ENCODE measurements around the gene PLEKHM1. TPM values are rescaled to one million over a fixed set of nuclear protein-coding genes. Genes with fewer than 3 reads are reported as not detected.
"Not testable (repeated sequence)": the region's sequence is repeated elsewhere in the genome, so short reads cannot be mapped to it uniquely, and the experiment has no call there.

The PLEKHM1 gene
- polyA plus RNA-seq, 2 donors = 43.9 to 80.4 TPM

GRCh38 chr17:45494556-45494955 lies 4.0 kb upstream of the PLEKHM1 start:
- not testable (repeated sequence) for H3K9me3 ChIP-seq (ENCODE audit: control insufficient read depth in 2 of 2, insufficient read depth in 1 of 2, low read depth in 1 of 2, low read length in 1 of 2); H3K4me1 ChIP-seq (ENCODE audit: control insufficient read depth in 2 of 2, insufficient read depth in 2 of 2, low read length in 1 of 2); H3K27ac ChIP-seq (ENCODE audit: low read depth in 2 of 2, low read length in 1 of 2); H3K27me3 ChIP-seq (ENCODE audit: control insufficient read depth in 1 of 2, insufficient read depth in 2 of 2, low read length in 2 of 2); H3K36me3 ChIP-seq (ENCODE audit: control insufficient read depth in 2 of 2, insufficient read depth in 2 of 2, low read length in 1 of 2); H3K4me3 ChIP-seq (ENCODE audit: low read depth in 1 of 2, low read length in 2 of 2)
- 65 to 76% methylated on average over 5 of the region's 5 CpGs for WGBS, 2 donors

- not testable (repeated sequence) for H3K4me1 ChIP-seq (ENCODE audit: control insufficient read depth in 2 of 2, insufficient read depth in 2 of 2, low read length in 1 of 2); H3K4me3 ChIP-seq (ENCODE audit: low read depth in 1 of 2, low read length in 2 of 2); H3K9me3 ChIP-seq (ENCODE audit: control insufficient read depth in 2 of 2, insufficient read depth in 1 of 2, low read depth in 1 of 2, low read length in 1 of 2); H3K27me3 ChIP-seq (ENCODE audit: control insufficient read depth in 1 of 2, insufficient read depth in 2 of 2, low read length in 2 of 2); H3K27ac ChIP-seq (ENCODE audit: low read depth in 2 of 2, low read length in 1 of 2); H3K36me3 ChIP-seq (ENCODE audit: control insufficient read depth in 2 of 2, insufficient read depth in 2 of 2, low read length in 1 of 2)
- WGBS, 2 donors = 91 to 97% methylated on average over 4 of the region's 4 CpGs
Observed at GRCh38 chr17:45492156-45492555, 1.6 kb upstream of the PLEKHM1 start.

- H3K36me3 ChIP-seq (ENCODE audit: control insufficient read depth in 2 of 2, insufficient read depth in 2 of 2, low read length in 1 of 2); H3K27me3 ChIP-seq (ENCODE audit: control insufficient read depth in 1 of 2, insufficient read depth in 2 of 2, low read length in 2 of 2); H3K4me1 ChIP-seq (ENCODE audit: control insufficient read depth in 2 of 2, insufficient read depth in 2 of 2, low read length in 1 of 2); H3K9me3 ChIP-seq (ENCODE audit: control insufficient read depth in 2 of 2, insufficient read depth in 1 of 2, low read depth in 1 of 2, low read length in 1 of 2): not testable (repeated sequence)
- peak overlapping the region; percentile 87 to 92 for H3K27ac ChIP-seq (ENCODE audit: low read depth in 2 of 2, low read length in 1 of 2)
- H3K4me3 ChIP-seq (ENCODE audit: low read depth in 1 of 2, low read length in 2 of 2) = peak overlapping the region; percentile 60 to 71
- WGBS, 2 donors = 0 to 1% methylated on average over 13 to 25 of the region's 30 CpGs
Observed at GRCh38 chr17:45490198-45490597, 323 bp downstream of the PLEKHM1 start.

DNA sequence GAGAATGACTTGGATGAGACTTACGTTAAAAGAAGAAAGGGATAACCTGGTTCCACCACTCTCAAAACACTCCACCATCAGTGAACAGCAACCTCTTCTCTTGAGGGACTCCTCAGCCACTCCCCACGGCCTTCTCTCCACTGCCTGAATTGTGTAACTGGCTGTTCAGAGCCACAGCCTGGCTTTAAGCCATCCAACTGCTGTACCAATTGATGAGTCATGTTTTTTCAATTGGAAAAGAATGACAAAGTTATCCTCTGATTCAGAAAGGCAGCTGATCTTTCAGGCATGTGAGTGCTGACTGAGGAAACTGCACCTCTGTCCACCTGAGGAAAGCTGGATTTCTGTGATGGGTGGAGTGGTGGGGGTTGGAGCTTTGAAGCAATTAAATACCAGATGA lies 2.8 kb downstream of the PLEKHM1 start:
- not testable (repeated sequence) for H3K4me1 ChIP-seq (ENCODE audit: control insufficient read depth in 2 of 2, insufficient read depth in 2 of 2, low read length in 1 of 2); H3K4me3 ChIP-seq (ENCODE audit: low read depth in 1 of 2, low read length in 2 of 2); H3K27me3 ChIP-seq (ENCODE audit: control insufficient read depth in 1 of 2, insufficient read depth in 2 of 2, low read length in 2 of 2); H3K9me3 ChIP-seq (ENCODE audit: control insufficient read depth in 2 of 2, insufficient read depth in 1 of 2, low read depth in 1 of 2, low read length in 1 of 2); H3K36me3 ChIP-seq (ENCODE audit: control insufficient read depth in 2 of 2, insufficient read depth in 2 of 2, low read length in 1 of 2)
- 28 to 38% methylated on average over 2 of the region's 2 CpGs for WGBS, 2 donors
- peak overlapping the region; percentile 49 to 79 for H3K27ac ChIP-seq (ENCODE audit: low read depth in 2 of 2, low read length in 1 of 2)

GRCh38 chr17:45483591-45484216 lies 6.8 kb downstream of the PLEKHM1 start:
- WGBS, 2 donors = 52 to 55% methylated on average over 4 of the region's 5 CpGs
- peak overlapping the region; percentile 47 to 74 for H3K27ac ChIP-seq (ENCODE audit: low read depth in 2 of 2, low read length in 1 of 2)

DNA sequence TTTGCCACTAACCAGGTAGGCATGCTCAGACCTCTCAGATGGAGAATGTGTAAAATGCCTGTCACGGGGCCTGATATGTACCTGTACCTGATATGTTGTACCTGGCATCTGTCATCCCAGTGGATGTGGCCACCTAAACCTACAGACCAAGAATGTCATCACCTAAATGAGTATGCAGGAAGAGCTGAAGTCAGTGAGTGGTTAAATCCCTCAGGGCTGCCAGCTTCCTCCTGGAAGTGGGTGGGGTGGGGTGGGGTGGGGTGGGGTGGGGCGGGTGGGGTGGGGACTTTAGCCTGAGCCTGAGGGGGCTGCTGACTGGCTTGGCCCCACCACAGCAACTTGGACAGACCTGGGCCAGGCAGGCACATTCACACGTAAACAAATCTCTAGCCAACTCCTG lies 7.3 kb downstream of the PLEKHM1 start:
- 44 to 49% methylated on average over 3 of the region's 3 CpGs for WGBS, 2 donors
- peak overlapping the region; percentile 33 to 74 for H3K27ac ChIP-seq (ENCODE audit: low read depth in 2 of 2, low read length in 1 of 2)
- H3K4me3 ChIP-seq (ENCODE audit: low read depth in 1 of 2, low read length in 2 of 2); H3K27me3 ChIP-seq (ENCODE audit: control insufficient read depth in 1 of 2, insufficient read depth in 2 of 2, low read length in 2 of 2); H3K9me3 ChIP-seq (ENCODE audit: control insufficient read depth in 2 of 2, insufficient read depth in 1 of 2, low read depth in 1 of 2, low read length in 1 of 2); H3K4me1 ChIP-seq (ENCODE audit: control insufficient read depth in 2 of 2, insufficient read depth in 2 of 2, low read length in 1 of 2); H3K36me3 ChIP-seq (ENCODE audit: control insufficient read depth in 2 of 2, insufficient read depth in 2 of 2, low read length in 1 of 2): not testable (repeated sequence)

More at GRCh38 chr17:45483591-45484216, 6.8 kb downstream of the PLEKHM1 start:
- not testable (repeated sequence) for H3K4me1 ChIP-seq (ENCODE audit: control insufficient read depth in 2 of 2, insufficient read depth in 2 of 2, low read length in 1 of 2); H3K27me3 ChIP-seq (ENCODE audit: control insufficient read depth in 1 of 2, insufficient read depth in 2 of 2, low read length in 2 of 2); H3K36me3 ChIP-seq (ENCODE audit: control insufficient read depth in 2 of 2, insufficient read depth in 2 of 2, low read length in 1 of 2); H3K9me3 ChIP-seq (ENCODE audit: control insufficient read depth in 2 of 2, insufficient read depth in 1 of 2, low read depth in 1 of 2, low read length in 1 of 2); H3K4me3 ChIP-seq (ENCODE audit: low read depth in 1 of 2, low read length in 2 of 2)

GRCh38 chr17:45482317-45482716 lies 8.2 kb downstream of the PLEKHM1 start:
- not testable (repeated sequence) for H3K4me3 ChIP-seq (ENCODE audit: low read depth in 1 of 2, low read length in 2 of 2); H3K9me3 ChIP-seq (ENCODE audit: control insufficient read depth in 2 of 2, insufficient read depth in 1 of 2, low read depth in 1 of 2, low read length in 1 of 2); H3K36me3 ChIP-seq (ENCODE audit: control insufficient read depth in 2 of 2, insufficient read depth in 2 of 2, low read length in 1 of 2); H3K4me1 ChIP-seq (ENCODE audit: control insufficient read depth in 2 of 2, insufficient read depth in 2 of 2, low read length in 1 of 2); H3K27me3 ChIP-seq (ENCODE audit: control insufficient read depth in 1 of 2, insufficient read depth in 2 of 2, low read length in 2 of 2)
- H3K27ac ChIP-seq (ENCODE audit: low read depth in 2 of 2, low read length in 1 of 2) = peak overlapping the region in 1 of 2 donors; percentile 64
- WGBS, 2 donors = 44 to 100% methylated on average over 1 of the region's 4 CpGs

DNA sequence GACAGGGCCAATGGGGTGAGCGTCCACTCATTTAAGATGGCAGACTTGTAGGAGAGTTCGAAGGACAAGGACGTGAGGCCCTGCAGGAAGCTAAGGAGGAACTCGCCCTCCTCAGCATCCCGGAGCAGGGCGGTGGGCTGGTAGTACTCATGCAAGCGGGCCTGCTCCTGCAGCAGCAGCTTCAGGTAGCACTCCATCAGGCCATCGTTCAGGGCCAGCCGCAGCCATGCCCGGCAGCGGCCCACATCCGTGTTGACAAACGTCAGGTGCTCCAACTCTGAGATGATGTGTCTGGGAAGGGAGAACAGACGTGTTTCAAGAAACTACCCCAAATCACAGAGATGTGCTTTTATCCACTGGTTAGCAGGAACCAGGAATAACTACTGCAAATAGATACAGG lies 15.1 kb downstream of the PLEKHM1 start:
- peaks cover 0 to 20% of the 10 kb centered on the region in 2 donors for H3K36me3 ChIP-seq (ENCODE audit: control insufficient read depth in 2 of 2, insufficient read depth in 2 of 2, low read length in 1 of 2)
- not testable (repeated sequence) for H3K9me3 ChIP-seq (ENCODE audit: control insufficient read depth in 2 of 2, insufficient read depth in 1 of 2, low read depth in 1 of 2, low read length in 1 of 2); H3K27ac ChIP-seq (ENCODE audit: low read depth in 2 of 2, low read length in 1 of 2); H3K4me1 ChIP-seq (ENCODE audit: control insufficient read depth in 2 of 2, insufficient read depth in 2 of 2, low read length in 1 of 2); H3K27me3 ChIP-seq (ENCODE audit: control insufficient read depth in 1 of 2, insufficient read depth in 2 of 2, low read length in 2 of 2); H3K4me3 ChIP-seq (ENCODE audit: low read depth in 1 of 2, low read length in 2 of 2)
- WGBS, 2 donors = 97 to 98% methylated on average over 14 of the region's 14 CpGs

- peaks cover 0 to 15% of the 10 kb centered on the region in 2 donors for H3K36me3 ChIP-seq (ENCODE audit: control insufficient read depth in 2 of 2, insufficient read depth in 2 of 2, low read length in 1 of 2)
- H3K4me3 ChIP-seq (ENCODE audit: low read depth in 1 of 2, low read length in 2 of 2); H3K27me3 ChIP-seq (ENCODE audit: control insufficient read depth in 1 of 2, insufficient read depth in 2 of 2, low read length in 2 of 2); H3K9me3 ChIP-seq (ENCODE audit: control insufficient read depth in 2 of 2, insufficient read depth in 1 of 2, low read depth in 1 of 2, low read length in 1 of 2); H3K4me1 ChIP-seq (ENCODE audit: control insufficient read depth in 2 of 2, insufficient read depth in 2 of 2, low read length in 1 of 2); H3K27ac ChIP-seq (ENCODE audit: low read depth in 2 of 2, low read length in 1 of 2): not testable (repeated sequence)
- 79 to 85% methylated on average over 3 of the region's 3 CpGs for WGBS, 2 donors
Observed at GRCh38 chr17:45472249-45472648, 18.3 kb downstream of the PLEKHM1 start.

GRCh38 chr17:45469204-45469563 lies 21.3 kb downstream of the PLEKHM1 start:
- H3K9me3 ChIP-seq (ENCODE audit: control insufficient read depth in 2 of 2, insufficient read depth in 1 of 2, low read depth in 1 of 2, low read length in 1 of 2); H3K4me3 ChIP-seq (ENCODE audit: low read depth in 1 of 2, low read length in 2 of 2); H3K4me1 ChIP-seq (ENCODE audit: control insufficient read depth in 2 of 2, insufficient read depth in 2 of 2, low read length in 1 of 2); H3K27me3 ChIP-seq (ENCODE audit: control insufficient read depth in 1 of 2, insufficient read depth in 2 of 2, low read length in 2 of 2); H3K36me3 ChIP-seq (ENCODE audit: control insufficient read depth in 2 of 2, insufficient read depth in 2 of 2, low read length in 1 of 2): not testable (repeated sequence)
- 39 to 63% methylated on average over 4 of the region's 4 CpGs for WGBS, 2 donors
- H3K27ac ChIP-seq (ENCODE audit: low read depth in 2 of 2, low read length in 1 of 2) = peak overlapping the region; percentile 79 to 82

Data from esophagus (tissue), 2 donors.